GM21576 (cell line): ENCODE measurements around the gene FAXDC2.

ENCODE experiments used
- ATAC-seq: cut with Tn5 transposase; IDR thresholded peaks from one replicate; pipeline ENCODE4 v1.9.1; 2021; ENCODE audit warnings: mild to moderate bottlenecking, moderate library complexity; ENCODE audit not compliant: unreplicated experiment

Gene FAXDC2, protein sequence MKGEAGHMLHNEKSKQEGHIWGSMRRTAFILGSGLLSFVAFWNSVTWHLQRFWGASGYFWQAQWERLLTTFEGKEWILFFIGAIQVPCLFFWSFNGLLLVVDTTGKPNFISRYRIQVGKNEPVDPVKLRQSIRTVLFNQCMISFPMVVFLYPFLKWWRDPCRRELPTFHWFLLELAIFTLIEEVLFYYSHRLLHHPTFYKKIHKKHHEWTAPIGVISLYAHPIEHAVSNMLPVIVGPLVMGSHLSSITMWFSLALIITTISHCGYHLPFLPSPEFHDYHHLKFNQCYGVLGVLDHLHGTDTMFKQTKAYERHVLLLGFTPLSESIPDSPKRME

DNA sequence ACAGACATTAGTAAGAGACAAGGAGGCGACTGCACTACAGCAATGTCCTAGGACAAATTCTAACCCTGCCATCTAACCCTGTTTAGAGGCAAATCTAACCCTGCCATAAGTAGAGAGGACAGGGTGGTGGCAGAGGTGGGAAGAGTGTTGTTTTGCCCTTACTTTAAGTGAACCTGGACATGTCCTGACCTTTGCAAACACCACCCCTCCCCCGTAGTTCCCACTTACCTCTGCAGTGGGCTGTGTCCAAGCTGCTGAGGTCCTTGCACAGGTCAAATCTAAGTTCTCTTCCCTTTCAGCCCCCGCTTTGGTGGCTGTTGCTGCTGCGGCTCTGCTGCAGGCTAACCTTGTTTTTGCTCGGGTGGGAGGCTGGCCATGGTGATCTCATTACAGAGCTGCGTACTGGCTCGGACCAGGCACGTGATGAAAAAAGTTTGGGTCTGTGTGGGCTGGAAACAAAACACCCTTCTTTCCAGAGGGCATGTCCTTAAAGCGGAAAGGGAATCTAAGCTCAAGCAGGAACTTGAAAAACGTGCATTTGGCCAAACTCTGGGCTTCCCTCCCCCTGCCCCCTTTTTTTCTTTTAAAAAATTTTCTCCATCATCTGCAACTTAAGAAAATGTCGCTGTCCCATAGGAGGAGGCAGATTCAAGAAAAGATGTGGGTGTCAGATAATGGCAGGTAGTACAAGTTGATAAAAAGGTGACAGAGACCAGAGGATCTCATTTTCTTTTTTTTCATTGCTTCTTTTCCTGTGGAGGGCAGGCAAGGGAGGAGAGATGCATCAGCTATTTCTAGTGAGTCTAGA, at the start of gene FAXDC2:
FAXDC2 (minus strand) TSS at position 349 of the 808 bp plus-strand sequence. CDS start 12,425 bp downstream, outside the sequence.
- ATAC-seq, result no peak

GRCh38 chr5:154900066-154900465, 49.7 kb upstream of the FAXDC2 start:
- no peak for ATAC-seq

- no peak for ATAC-seq
These were observed 48.9 kb upstream of the FAXDC2 start for GRCh38 chr5:154899151-154899816.

GRCh38 chr5:154898210-154898609, 47.8 kb upstream of the FAXDC2 start:
- no peak for ATAC-seq

GRCh38 chr5:154896562-154897165, 46.3 kb upstream of the FAXDC2 start:
- no peak for ATAC-seq

- no peak for ATAC-seq
These were observed 45.5 kb upstream of the FAXDC2 start for GRCh38 chr5:154895606-154896561.

- ATAC-seq, result no peak
These were observed 43.0 kb upstream of the FAXDC2 start for GRCh38 chr5:154893381-154893780.

GRCh38 chr5:154892369-154892771, 42.0 kb upstream of the FAXDC2 start:
- ATAC-seq, result no peak

DNA sequence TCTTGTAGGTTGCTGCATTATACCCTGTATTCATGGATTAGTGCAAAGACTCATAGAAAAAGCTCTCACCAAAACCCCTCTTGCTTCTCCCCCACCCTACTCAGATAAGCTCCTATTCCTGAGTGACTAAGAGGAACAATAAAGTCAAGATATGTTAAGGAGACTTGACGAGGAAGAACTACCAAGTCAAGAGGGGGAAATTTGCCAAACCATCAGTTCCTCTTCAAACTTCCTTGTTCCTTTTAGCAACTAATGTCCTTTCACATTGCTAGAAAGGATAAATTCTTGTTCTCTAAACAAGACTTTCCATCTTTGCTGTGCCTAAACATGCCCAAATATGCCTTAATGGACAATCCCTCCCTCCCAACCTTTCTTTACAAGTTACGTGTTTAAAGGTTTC, 35.0 kb upstream of the FAXDC2 start:
- ATAC-seq, result no peak

GRCh38 chr5:154884424-154884823, 34.0 kb upstream of the FAXDC2 start:
- ATAC-seq, result no peak

GRCh38 chr5:154881986-154882385, 31.6 kb upstream of the FAXDC2 start:
- no peak for ATAC-seq

- ATAC-seq, result no peak
These were observed 28.4 kb upstream of the FAXDC2 start for GRCh38 chr5:154878642-154879335.

- no peak for ATAC-seq
These were observed 23.5 kb upstream of the FAXDC2 start for GRCh38 chr5:154873791-154874331.

DNA sequence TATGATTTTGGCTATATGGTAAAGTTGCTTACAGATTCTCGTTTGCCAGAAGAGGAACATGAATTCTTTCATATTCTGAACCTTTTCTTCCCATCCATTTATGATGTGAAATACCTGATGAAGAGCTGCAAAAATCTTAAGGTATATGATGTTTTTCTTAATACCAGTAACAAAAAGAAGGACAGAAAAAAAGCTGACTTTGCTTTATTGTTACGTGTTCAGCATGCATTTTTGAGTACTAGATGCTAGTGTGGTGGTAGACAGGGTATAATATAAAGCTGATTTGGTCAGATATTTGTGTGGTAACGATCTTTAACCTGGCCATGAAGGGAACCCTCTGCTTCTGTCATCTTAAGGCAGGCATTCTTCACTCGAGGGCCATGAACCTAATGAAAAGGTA, 21.3 kb upstream of the FAXDC2 start:
- no peak for ATAC-seq

DNA sequence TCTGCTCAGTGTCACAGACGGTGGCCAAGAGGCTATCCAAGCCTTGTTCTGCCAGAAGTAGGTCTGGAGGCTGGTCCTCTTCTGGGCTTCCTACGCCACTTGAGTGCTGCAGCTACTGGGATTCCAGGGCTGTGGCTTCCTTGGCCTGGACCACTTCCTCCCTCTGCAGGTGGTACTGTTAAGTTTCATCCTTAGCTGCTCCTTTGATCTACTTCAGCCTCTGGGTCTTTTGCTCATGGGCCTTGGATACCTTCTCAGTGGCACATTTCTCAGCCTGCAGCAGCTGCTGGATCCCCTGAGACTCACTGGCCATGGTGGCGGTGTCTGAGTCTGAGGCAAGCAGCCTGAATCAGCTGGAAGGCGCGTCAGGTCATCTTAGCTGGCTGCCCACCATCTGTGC, 18.3 kb upstream of the FAXDC2 start:
- no peak for ATAC-seq

DNA sequence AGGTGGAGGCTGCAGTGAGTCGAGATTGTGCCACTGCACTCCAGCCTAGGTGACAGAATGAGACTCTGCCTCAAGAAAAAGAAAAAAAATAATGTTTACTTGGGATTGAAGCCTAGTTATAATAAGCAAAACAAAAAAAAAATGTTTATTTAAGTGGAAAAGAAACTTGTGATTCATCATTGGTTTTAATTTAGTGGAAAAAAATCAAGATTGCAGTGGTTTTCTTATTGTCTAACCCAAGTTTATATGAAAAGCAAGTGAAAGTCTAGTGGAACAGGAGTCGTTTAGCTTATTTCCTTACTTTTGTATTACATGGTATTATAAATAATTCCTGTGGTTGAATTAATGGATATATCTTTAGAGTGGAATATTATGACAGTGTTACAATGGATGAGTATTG, 16.4 kb upstream of the FAXDC2 start:
- no peak for ATAC-seq

DNA sequence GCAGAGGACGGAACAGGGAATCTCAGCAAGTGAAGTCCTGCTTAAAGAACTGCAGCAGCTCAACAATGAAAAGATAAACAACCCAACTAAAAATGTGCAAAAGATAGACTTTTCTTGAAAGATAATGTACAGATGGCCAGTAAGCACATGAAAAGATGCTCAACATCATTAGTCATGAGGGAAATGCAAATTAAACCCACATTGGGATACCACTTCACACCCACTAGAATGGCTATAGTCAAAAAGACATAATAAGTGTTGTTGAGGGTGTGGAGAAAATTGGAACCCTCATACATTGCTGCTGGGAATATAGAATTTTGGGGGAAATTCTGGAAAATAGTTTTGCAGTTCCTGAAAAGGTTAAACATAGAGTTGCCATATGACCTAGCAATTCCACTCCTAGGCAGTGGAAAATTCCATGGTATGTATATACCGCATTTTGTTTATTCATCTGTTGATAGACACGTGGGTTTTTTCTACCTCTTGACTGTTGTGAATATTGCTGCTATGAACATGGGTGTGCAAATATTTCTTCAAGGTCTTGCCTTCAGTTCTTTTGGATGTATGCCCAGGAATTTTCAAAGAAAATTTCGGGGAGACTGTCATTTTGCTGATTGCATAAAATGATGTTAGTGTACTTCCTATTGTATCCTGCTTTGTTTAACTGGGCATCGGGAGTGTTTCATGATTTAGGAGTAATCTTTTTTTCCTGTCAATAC, 15.2 kb upstream of the FAXDC2 start:
- no peak for ATAC-seq

GRCh38 chr5:154863291-154864080, 13.1 kb upstream of the FAXDC2 start:
- no peak for ATAC-seq
